Calu3 (cell line): ENCODE measurements around the gene SLC39A13. TPM values are rescaled to one million over a fixed set of nuclear protein-coding genes. Genes with fewer than 3 reads are reported as not detected.

Source experiments
- BruUV-seq: library from RNA; stranded (reverse); fragments of 400-500 nt; replicated peaks from 2 replicates; lab custom pipeline; 2021; lab: Mats Ljungman, UMichigan
- CTCF ChIA-PET: fragments of 300-600 bp; sonication (Branson Sonifier 250); formaldehyde crosslinking; loops from one replicate; lab custom pipeline; 2022; ENCODE audit warnings: antibody characterized with exemption; lab: Charles Lee
- DNase-seq: peaks from one replicate; pipeline ENCODE4 v3.0.0; 2022
- H3K27ac Mint-ChIP-seq: one replicate; pipeline ENCODE4 v1.8.0; 2022; ENCODE audit warnings: mixed read lengths; ENCODE audit not compliant: unreplicated experiment
- H3K27me3 Mint-ChIP-seq: one replicate; pipeline ENCODE4 v1.8.0; 2022; ENCODE audit warnings: mixed read lengths; ENCODE audit not compliant: unreplicated experiment
- H3K36me3 Mint-ChIP-seq: one replicate; pipeline ENCODE4 v1.8.0; 2022; ENCODE audit warnings: mild to moderate bottlenecking, moderate library complexity, mixed read lengths; ENCODE audit not compliant: insufficient read depth, unreplicated experiment
- H3K4me1 Mint-ChIP-seq: one replicate; pipeline ENCODE4 v1.8.0; 2022; ENCODE audit warnings: mild to moderate bottlenecking, low read depth, mixed read lengths; ENCODE audit not compliant: unreplicated experiment
- H3K4me3 Mint-ChIP-seq: one replicate; pipeline ENCODE4 v1.8.0; 2022; ENCODE audit warnings: mild to moderate bottlenecking, low read depth, moderate library complexity, mixed read lengths; ENCODE audit not compliant: unreplicated experiment
- H3K9me3 Mint-ChIP-seq: one replicate; pipeline ENCODE4 v1.8.0; 2022; ENCODE audit warnings: low read depth, mixed read lengths; ENCODE audit not compliant: unreplicated experiment
- CTCF ChIP-seq: fragments of 200-600 bp; IDR thresholded peaks from one replicate; pipeline ENCODE4 v1.8.0; 2022; ENCODE audit warnings: antibody characterized with exemption; ENCODE audit not compliant: unreplicated experiment
- intact Hi-C: fragments of 100-400 bp; cut with micrococcal nuclease; formaldehyde crosslinking; loops from one replicate; pipeline ENCODE4 v1.10.0; 2022; ENCODE audit not compliant: unreplicated experiment
- total RNA-seq: library from RNA; stranded (reverse); gene quantifications from 2 replicates; pipeline ENCODE4 v1.2.3, GENCODE V29; 2022

The SLC39A13 gene
- total RNA-seq, 1 experiment from 2014 or later: 24.3 TPM

DNA sequence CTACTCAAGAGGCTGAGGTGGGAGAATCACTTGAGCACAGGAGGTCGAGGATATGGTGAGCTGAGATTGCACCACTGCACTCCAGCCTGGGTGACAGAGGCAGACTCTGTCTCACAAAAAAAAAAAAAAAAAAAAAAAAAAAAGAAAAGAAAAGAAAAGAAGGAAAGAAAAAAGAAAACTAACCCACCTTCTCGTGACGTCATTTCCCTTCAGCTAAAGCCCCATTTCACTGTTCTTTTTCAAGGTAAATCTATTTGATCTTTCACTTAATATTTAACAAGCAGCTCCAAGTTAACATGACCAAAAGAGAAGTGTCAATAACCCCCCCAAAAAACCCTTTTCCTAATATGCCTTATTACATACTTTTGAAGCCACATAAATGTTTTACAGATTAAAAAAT, 35.4 kb downstream of the SLC39A13 start:
- Mint-ChIP-seq H3K4me3 (no peak overlapping the region), H3K27me3 (no peaks in the 10 kb centered on the region), H3K27ac (no peak overlapping the region), H3K9me3 (no peaks in the 10 kb centered on the region), H3K36me3 (peaks cover 9% of the 10 kb centered on the region), H3K4me1 (no peaks in the 10 kb centered on the region)
- BruUV-seq: no TSS peak
- intact Hi-C loops: no loop called here
- CTCF ChIA-PET: no interaction called here
- TF ChIP-seq CTCF: no peak
- DNase-seq: no peak

- intact Hi-C loops: no loop called here
- Mint-ChIP-seq H3K36me3 (peaks cover 9% of the 10 kb centered on the region), H3K27me3 (no peaks in the 10 kb centered on the region), H3K27ac (no peak overlapping the region), H3K4me1 (no peaks in the 10 kb centered on the region), H3K4me3 (no peak overlapping the region), H3K9me3 (no peaks in the 10 kb centered on the region)
- CTCF ChIA-PET: interaction anchor here (0.7 kb wide), 2 partner anchors 53 to 69 kb away, joined by 3 to 5 read pairs; no protein-coding TSS in a partner anchor
- no peak for TF ChIP-seq CTCF
- no TSS peak for BruUV-seq
- no peak for DNase-seq
Measured at GRCh38 chr11:47445840-47446239, 37.5 kb downstream of the SLC39A13 start.

DNA sequence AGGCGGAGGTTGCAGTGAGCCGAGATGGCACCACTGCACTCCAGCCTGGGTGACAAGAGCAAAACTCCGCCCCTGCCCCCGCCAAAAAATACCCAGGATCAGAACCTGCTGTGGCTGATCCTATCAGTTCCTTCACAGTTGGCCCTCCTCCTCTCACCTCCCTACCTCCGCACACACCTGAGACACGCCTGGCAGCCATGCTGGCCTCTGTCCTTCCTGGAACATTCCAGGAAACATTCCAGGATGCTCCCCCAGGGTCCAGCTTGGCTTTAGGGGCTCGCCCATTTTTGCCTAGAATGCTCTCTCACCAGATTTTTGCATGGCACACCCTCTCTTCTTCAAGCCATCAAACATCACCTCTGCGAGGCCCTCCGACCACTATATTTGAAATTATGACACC, 38.4 kb downstream of the SLC39A13 start:
- no peak overlapping the region for H3K27ac Mint-ChIP-seq
- intact Hi-C loops: no loop called here
- H3K9me3 Mint-ChIP-seq: no peaks in the 10 kb centered on the region
- H3K4me3 Mint-ChIP-seq: no peak overlapping the region
- no peaks in the 10 kb centered on the region for H3K4me1 Mint-ChIP-seq
- CTCF ChIA-PET: no interaction called here
- DNase-seq: no peak
- no peaks in the 10 kb centered on the region for H3K27me3 Mint-ChIP-seq
- peaks cover 9% of the 10 kb centered on the region for H3K36me3 Mint-ChIP-seq
- no TSS peak for BruUV-seq
- no peak for TF ChIP-seq CTCF

DNA sequence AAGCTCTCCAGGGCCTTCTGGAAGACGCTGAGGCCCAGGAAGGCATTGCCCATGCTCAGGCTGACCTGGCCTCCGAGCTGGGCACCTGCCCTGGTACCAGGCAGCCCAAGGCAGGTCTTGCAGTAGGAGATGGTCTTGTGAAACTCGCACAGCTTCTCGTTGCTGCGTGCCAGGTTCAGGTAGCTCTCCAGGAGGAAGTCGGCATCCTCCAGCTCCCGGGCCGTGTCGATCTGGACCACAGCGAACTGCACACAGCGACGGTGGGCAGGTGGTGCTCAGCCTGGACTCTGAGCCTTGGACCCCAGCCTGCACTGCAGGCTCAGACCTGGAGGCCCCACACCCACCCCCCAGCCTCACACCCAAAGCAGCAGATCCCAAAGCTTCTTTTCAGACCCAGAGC, 39.5 kb downstream of the SLC39A13 start:
- CTCF ChIA-PET: interaction anchor here (0.6 kb wide), 1 partner anchor 1817 kb away, joined by 3 read pairs; no protein-coding TSS in a partner anchor
- TF ChIP-seq CTCF: no peak
- Mint-ChIP-seq H3K27ac (no peak overlapping the region), H3K36me3 (peaks cover 13% of the 10 kb centered on the region), H3K4me3 (no peak overlapping the region), H3K27me3 (no peaks in the 10 kb centered on the region), H3K4me1 (no peaks in the 10 kb centered on the region), H3K9me3 (no peaks in the 10 kb centered on the region)
- no peak for DNase-seq
- BruUV-seq: no TSS peak
- intact Hi-C loops: no loop called here
